Measurements from ENCODE around the gene PSMA1.

DNA sequence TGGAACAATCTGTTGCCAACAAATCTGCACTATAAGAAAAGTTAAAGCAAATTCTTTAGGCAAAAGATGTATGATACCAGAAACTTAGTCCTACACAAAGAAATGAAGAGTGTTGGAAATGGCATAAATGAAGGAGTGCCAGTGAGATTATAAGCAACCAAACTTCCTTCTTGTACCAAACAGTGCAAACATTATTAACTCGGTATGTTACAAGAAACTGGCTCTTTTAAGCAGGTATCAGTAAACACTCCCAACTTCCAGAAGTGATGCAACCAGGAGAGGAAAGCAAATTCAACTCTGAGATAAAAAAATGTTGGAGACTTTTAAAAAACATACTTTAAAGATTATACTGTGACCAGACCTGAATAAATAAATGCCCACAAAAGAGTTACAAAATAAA is 49.1 kb downstream of the PSMA1 start:
- TF ChIP-seq, protein P1, sequence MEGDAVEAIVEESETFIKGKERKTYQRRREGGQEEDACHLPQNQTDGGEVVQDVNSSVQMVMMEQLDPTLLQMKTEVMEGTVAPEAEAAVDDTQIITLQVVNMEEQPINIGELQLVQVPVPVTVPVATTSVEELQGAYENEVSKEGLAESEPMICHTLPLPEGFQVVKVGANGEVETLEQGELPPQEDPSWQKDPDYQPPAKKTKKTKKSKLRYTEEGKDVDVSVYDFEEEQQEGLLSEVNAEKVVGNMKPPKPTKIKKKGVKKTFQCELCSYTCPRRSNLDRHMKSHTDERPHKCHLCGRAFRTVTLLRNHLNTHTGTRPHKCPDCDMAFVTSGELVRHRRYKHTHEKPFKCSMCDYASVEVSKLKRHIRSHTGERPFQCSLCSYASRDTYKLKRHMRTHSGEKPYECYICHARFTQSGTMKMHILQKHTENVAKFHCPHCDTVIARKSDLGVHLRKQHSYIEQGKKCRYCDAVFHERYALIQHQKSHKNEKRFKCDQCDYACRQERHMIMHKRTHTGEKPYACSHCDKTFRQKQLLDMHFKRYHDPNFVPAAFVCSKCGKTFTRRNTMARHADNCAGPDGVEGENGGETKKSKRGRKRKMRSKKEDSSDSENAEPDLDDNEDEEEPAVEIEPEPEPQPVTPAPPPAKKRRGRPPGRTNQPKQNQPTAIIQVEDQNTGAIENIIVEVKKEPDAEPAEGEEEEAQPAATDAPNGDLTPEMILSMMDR (IDR thresholded peaks at IDR 0.05 in 8 of 11, conservative IDR thresholded peaks at IDR 0.05 in 3 of 11), result no peak
- TF ChIP-seq POLR2A (IDR thresholded peaks at IDR 0.05) (no peak), POLR2AphosphoS5 (IDR thresholded peaks at IDR 0.05) (no peak)
